A172 (cell line): Measurements from ENCODE around the gene DSG2. TPM values are rescaled to one million over a fixed set of nuclear protein-coding genes. Genes with fewer than 3 reads are reported as not detected.
"Not testable (repeated sequence)": the region's sequence is repeated elsewhere in the genome, so short reads cannot be mapped to it uniquely, and the experiment has no call there.

Source experiments
- DNase-seq: peaks from one replicate; pipeline ENCODE4 v3.0.0-alpha.2; 2015; ENCODE audit warnings: low spot score
- total RNA-seq: library from RNA; depleted of rRNA; stranded (reverse); fragments of >200 nt; shearing (Covaris generic); gene quantifications from 2 replicates; pipeline ENCODE4 v1.2.3, GENCODE V29; 2014; rRNA removed

DSG2 gene
- total RNA-seq, result 51.7 and 55.3 TPM in 2 replicates

DNA sequence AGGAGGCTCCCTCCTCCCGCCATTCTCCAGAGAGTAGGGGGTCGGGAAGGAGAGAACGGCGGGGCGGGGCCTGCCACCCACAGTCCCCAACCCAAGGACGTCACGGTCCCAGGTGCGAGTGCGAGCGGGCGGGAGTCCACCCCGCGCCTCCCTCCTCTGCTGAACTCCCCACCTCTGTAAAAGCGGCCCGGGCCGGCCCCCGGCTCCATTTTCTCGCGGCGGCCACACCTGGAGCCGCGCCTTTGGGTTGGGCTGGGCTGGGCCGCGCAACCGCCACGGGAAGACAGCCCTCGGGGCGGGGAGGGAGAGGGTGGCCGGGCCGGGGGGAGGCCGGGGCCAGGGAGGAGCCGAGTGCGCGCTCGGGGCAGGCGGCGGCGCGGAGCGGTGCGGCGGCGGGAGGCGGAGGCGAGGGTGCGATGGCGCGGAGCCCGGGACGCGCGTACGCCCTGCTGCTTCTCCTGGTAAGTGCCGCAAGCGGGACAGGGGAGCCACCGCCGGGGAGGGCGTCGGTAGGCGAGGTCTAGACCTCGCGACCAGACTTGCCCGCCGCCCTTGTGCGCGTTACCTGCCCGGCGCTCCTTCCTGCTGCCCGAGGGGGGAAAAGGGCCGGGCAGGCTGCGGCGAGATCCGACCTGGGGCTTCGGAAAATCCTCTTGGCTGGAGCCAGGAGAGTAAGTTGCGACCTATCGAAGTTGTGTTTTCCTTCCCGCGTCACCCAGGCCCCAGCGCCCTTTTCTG lies at the start of gene DSG2:
Gene DSG2, plus strand, starts transcription at position 342 of the 738 bp plus-strand sequence. Its CDS starts 75 bp downstream, at position 417.
- DNase-seq, result no peak

DNA sequence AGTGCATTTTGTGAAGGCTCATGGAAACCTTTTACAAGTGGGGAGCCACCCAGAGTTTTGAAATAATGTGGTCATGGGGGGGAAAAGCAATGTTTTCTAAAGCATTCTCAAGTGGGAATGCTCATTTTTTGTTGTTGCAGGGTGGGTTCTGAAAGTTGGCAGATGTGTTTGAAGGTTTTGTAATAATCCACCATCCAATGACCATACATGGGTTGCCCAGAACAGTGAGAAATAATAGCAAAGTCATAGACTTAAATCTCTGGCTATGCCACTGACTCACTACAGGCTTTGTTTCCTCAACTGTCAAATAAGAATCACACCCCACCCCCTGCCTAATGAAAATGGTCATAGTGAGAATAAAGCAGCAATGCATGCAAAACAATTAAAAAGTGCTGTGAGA lies 47.6 kb upstream of the DSG2 start:
- no peak for DNase-seq

DNA sequence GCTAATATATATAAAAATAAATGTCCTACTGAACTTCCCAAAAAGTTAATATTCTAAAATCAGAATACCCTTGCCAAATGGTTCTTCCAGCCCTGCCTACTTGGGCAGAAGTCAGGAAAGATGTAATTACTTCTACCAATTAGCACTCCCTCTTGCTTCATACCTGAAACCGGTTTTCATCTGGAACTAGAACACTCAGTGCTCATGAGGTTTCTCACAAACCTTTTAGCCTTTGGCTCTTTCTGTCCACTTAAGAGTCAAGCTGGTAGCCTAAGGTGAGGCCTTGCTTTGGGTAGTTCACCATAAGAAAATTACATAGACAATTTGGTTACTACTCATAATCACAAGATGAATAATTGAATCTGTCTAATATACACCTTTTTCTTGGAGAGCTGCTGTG lies 46.4 kb upstream of the DSG2 start:
- DNase-seq, result no peak

DNA sequence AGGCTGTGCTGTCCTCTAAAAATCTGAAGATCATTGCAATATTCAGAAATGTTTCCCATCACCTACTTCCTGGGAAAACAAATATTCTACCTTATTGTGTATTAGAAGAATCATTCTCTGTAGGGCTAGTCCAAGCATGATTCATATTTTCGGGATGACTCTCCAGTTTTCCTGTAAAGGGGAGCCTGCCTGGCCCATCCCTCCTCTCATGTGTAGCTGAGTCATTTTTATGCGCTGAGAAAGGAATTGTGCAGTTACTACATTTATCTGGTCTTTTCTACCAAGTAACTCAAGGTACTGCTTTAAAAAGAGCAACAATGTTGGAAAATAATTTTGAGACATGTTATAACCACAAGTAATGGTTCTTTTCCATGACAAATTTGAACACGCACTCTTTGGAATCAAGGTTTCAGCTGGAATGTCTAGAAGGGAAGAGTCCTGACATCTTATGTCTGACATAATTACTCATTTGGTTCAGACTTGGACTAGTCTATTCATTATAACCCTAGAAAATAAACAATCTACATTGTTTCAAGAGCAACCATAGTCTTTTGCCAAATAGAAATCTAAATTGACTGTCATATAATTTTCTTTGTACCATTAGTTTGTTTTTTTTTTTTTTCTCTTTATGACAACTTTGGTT lies 43.8 kb upstream of the DSG2 start:
- peak; percentile 93 for DNase-seq

DNA sequence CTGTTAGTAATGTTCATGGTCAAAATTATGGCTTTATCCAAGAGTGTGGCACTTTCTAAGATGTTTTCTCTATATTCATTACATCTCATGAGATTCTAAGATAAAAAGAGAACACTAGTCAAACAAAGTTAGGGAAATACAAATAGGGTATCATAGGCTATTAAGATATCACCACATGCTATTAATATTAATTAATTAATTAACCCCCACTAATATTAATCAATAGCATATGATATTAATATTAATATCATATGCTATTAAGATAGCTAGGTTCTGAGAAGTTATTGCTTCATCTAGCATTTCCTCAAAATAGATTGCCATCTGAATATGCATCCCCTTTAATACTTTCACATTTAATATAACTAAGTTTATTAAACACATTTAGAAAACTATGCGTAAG lies 28.3 kb upstream of the DSG2 start:
- DNase-seq, result no peak

DNA sequence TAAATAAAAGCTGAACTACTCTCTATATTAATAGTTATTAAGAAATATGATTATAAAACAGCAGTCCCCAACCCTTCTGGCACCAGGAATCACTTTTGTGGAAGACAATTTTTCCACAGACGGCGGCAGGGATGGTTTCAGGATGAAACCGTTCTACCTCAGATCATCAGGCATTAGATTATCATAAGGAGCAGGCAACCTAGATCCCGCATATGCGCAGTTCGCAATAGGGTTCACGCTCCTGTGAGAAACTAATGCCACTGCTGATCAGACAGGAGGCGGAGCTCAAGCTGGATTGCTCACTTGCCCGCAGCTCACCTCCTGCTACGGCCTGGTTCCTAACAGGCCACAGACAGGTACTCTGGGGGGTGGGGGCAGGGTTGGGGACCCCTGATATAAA lies 19.3 kb upstream of the DSG2 start:
- no peak for DNase-seq

DNA sequence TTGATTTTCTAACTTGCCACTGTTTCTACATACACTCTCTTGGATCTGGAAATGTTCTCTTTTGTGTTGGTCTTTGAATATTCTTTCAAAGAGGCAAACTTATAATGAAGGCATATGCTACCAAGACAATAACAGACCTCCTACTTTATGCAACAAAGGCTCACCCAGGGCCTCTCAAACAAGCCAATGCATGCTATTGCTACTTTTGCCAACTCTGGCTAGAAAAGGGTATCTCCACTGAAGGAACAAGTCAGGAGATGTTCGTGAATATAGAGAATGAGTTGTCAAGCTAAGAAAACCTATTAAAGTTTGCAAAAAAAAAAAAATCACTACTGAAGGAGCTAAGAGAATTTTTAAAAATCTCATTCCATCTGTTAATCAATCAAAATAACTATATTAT lies 15.9 kb upstream of the DSG2 start:
- DNase-seq, result no peak

DNA sequence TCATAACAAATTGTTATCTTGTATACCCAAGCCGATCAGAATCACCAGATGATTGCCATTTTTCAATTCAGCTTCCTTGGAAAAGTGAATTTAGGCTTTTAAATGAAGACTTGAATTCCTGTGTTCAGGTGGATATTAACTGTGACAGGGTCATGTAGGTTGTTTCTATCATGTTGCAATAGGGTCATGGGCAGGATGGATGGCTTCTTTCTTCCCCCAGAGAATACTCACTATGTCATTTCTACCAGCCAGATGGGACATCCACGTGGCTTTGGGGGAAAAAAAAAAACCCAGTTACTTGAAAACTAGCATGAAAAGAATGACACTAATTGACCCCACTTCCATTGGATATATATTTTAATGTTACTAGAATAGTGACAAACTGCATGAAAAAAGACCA lies 14.6 kb upstream of the DSG2 start:
- DNase-seq, result no peak

DNA sequence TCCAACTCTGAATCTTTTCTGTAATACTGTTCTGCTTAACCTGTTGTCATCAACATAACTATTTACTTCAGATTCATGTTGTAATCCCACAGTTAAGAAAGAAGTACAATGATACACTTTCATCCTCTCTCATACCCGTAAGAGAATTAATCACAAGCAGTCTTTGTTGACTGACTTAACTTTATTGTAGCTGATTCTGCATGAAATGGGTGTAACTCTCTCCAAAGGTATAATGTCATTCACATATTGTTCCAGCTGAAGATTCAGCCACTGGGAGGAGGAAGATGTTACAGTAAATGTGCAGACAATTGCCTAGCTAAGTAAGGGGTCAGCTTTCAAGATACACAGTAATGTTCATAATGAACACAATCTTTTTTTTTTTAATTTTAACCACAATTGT lies 13.5 kb upstream of the DSG2 start:
- no peak for DNase-seq

DNA sequence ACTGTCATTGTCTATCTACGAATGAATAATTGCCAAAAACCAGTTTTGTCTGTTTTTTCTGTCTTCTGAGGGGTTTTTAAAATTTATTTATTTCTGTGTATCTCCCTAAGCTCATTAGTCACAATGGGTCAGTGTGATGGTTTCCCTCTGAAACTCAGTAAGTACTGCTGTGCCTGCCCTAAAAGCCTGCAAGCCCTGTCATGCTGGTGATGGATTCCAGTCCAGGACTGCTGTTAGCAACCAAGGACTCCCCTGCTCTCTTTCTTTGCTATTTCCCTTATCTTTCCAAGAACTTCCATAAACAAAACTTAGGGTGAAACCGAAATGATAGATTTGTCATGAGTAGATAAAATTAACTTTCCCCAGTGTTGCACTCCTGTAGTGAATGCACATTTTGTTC lies 11.8 kb upstream of the DSG2 start:
- no peak for DNase-seq

DNA sequence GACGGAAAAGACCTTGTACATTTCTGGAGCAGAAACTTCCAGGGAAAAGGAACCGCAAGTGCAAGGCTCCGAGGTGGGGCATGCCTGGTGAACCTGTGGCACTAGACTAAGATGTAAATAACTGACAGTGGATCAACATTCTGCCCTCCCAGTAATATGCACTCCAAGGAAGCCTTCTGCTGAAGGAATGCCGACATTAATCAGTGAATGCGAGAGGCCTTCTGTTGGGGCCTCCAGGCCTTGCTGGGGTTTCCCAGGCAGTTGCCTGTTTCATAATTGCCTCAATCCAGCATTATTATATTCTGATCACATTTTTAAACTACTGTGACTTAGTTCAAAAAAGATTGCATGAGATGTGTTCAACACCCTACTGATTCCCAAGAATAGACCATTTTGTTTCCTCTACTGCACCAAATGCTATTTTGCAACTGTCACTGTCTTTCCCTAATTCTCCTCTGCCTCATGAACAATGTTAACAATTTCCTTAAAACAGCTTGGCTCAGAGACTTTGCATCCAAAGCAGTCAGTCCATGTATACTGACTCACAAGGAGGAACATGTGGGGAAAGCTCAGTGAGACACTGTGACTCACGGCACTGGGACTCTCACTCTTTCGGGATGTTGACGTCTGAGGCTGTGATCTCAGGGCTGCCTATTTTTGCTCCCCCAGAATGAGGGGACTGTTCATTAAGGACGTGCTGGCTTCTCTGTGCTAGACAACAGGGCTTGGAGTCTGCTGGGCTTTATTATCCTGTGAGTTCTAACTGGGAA lies 10.5 kb upstream of the DSG2 start:
- peak; percentile 92 for DNase-seq

DNA sequence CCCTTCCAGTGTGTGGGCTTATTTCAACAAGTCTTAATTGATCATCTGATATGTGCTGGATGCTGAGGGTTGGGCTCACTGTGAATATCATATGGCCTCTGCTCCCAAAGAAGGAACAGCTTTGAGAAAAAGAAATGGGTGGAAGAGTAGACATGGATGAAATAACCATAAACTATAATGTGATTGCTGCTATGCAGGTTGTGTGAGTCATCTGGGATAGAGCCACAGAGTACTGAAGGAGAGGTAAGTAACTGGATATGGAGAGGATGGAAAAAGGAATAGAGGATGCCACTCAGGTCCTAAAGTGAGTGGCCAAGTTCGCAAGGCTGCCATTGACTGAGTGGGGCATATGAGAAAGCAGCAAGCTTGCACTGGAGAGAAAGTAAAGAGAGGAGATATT lies 8.7 kb upstream of the DSG2 start:
- no peak for DNase-seq

DNA sequence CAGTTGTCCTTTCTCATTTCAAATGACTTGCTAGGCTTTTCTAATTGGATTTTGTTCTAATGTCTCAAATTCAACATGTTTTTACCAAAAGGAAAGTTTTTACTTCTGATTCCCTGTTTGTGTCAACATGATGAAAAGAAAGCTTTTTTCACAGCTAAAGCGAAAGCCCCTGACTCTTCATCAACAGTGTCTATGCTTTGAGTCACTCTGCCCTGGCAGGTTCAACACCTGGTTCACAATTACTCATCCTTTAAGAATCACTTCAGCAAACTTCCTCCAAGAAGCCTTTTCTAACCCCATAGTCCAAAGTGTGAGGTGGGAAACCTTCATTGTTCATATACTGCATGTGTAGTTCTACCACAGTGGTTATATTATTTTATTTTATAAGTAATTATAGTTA lies 7.6 kb upstream of the DSG2 start:
- DNase-seq, result peak; percentile 61

DNA sequence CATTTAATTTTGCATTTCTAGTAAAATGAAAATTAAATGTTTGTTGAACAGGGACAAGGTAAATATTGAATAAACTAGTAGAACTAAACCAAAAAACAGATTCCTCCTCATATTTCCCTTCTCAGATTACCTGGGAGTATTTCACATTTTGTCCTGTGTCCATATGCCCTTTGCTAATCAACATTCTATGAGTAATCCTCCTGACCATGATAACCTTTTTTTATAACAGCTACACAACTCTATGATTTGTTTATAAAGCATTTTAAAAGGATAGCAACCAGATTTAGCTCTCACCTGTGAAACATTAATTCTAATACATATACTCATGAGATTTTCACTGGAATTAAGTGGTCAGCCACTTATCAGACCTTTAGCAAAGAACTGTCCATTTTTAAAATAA lies 7.1 kb upstream of the DSG2 start:
- DNase-seq, result no peak

DNA sequence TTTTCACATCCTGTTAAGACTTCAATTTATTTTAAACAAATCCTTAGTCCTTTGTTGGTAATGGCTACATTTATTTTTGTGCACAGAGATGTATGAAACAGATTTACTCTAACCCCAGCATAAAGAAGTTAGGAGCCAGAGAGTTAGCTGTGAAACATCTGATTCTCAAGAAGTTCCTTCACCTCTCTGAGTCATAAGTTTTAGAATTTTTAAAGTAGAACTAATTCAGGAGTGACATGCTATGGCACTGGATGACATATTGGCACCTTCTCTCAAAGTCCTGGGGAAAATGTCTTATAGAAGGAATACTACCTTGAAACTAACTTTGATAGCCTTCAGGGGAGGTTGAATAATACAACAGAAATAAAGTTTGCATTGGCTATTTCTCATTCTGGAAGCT lies 6.4 kb upstream of the DSG2 start:
- DNase-seq, result no peak

DNA sequence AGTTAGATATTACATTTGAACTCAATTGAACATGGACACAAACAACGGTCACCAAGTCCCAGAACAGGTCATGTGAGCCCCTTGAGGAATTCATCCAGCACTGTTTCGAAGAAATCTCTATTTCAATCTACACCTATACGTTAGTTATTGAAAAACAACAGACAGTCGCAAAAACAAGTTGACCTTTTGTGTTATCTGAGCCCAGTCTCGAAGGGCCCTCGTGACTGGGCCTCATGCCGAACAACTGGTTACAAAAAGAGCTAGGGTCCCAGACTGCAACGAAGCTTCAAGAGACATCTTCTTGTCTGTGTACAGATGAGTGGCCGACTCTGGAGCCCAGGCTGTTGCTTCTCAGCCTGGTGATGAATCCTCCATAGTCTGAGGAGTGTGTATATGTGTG lies 5.3 kb upstream of the DSG2 start:
- DNase-seq, result no peak

DNA sequence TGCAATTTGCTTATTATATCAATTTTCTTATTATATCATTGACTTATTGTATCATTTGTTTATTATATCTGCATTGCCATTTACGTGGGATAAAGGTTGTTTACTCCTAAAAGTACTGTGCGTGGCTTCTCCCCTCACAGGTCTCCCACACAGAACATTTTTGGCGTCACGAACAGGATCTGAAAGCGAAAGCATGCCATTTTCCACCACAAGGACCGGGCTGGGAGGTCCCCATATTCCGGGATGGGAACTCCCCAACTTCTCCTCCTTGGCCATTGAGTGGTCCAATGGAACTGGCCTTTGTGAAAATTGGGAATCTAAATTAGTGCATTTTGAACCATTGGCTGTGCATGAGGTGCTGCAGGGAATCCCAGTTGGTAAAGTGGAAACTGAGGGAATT lies 4.8 kb upstream of the DSG2 start:
- no peak for DNase-seq

DNA sequence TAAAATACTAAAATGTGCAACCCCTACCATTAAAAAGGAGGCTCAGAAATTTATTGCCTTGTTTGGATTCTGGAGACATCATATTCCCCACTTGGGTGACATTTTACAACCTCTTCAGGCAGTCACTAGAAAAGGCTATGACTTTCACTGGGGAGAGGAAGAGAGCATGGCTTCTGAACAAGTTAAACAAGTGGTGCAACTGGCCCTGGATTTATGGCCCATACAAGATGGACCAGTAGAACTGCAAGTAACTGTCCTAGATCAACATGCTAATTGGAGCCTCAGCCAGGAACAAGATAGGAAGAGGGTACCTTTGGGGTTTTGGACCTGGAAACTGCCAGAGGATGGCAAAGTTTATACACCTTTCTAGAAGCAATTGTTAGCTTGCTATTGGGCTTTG lies 4.0 kb upstream of the DSG2 start:
- no peak for DNase-seq

DNA sequence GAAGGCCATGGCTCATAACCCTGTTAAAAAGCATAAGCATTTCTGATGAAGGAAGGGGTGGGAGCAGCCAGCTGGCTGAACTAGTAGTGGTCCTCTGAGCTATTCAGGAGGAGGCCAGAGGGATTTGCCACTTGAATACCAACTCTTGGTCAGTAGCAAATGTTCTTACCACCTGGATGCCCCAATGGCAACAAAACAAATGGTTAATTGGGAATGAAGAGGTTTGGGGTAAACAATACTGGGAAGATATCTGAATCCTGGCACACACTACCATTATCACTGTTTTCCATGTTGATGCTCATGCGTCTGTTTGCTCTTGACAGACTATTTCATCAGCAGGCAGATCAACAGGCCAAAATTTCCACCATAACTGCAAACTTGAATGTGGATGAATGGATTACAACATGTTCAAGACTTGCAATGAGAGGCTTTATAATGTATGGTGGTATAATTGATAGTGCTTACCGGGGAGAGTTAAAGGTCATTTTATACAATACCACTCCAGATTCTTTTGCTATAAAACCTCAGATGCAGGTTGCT lies 3.2 kb upstream of the DSG2 start:
- DNase-seq, result not testable (repeated sequence)

DNA sequence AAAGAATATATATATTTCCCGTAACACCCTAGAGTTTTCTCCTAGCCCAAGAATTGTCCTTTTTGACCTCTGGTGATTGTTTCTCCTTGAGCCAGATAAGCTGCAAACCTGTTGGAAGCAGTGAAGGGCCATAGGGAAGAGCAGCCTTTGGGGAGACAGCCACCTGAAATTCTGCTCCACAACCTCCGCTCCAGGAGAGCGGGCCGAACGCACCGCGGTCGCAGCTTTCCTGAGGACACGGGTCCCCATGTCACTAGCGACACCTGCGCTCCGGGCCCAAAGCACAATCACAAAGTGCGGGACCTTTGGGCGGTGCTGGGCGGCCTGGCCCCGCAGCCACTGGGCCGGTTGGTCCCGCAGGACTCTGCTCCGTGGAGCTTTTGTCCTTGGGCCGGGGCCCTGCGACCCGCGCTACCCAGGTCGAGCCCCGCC lies 557 bp upstream of the DSG2 start:
- no peak for DNase-seq

DNA sequence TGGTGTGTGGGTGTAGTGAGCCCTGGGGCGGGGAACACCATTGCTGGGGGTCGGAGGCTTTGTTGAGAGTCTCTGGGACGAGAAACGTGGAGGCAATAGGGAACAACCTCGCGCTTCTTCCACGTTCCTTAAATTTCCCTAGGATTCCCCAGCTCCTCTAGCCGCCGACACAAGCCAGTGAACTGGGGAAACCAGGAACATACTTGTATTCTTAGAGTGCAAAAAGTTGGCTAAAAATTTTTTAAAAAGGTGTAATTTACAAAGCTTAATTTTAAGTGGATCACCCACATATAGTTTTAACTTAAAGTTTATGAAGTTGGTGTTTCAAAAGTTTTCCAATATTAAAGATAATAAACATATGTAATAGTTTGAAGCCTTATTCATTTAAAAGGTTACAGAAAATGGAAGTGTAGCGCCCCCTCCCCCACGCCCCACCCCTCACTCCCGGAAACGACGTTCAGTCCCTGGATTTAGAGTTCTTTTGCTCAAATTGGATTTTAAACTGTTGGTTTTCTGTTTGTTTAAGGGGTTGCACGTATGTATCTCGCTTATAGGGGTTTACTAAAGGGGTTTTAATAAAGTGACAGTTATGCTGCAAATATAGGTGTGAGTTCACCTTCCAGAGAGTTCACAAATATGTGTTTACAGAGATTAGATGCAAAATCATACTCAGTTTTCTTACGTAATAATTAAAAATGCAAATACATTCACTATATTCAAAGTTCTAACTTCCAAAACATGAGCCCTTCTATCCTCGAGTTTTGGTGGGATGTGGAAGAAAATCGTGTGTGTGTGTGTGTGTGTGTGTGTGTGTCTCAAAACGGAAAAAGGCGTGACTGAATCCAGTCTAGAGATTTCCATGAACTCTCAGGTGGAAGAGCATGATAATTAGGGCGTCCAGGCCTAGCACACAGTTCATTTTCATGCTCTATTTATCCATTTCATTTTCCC lies 872 bp downstream of the DSG2 start:
- DNase-seq, result no peak
